Stimulated activated naive B cell treated with anti-CD40 and anti-IgM and Interleukin-4, amounts not matched to agents 10 μg/mL and 1 μg/mL and 100 μg/mL, for 72 hours (primary cell): ENCODE data around the gene GIMAP7.

Experiments used
- ATAC-seq, 2 donors: fragments of 150-1000 bp; cut with Tn5 transposase; replicated peaks; 2 replicates each; pipeline ENCODE4 v1.10.0; 2021; ENCODE audit warnings: moderate library complexity in 1 of 2
- DNase-seq: peaks from one replicate; pipeline ENCODE4 v3.0.0; 2021
- H3K27ac Mint-ChIP-seq: one replicate; pipeline ENCODE4 v1.8.0; 2022; ENCODE audit warnings: mild to moderate bottlenecking, mixed read lengths
- H3K27me3 Mint-ChIP-seq, 2 donors: one replicate each; pipeline ENCODE4 v1.8.0; 2022; ENCODE audit warnings: mixed read lengths in 2 of 2
- H3K36me3 Mint-ChIP-seq, 2 donors: one replicate each; pipeline ENCODE4 v1.8.0; 2022; ENCODE audit warnings: mixed read lengths in 2 of 2, mild to moderate bottlenecking in 1 of 2
- H3K4me1 Mint-ChIP-seq, 2 donors: one replicate each; pipeline ENCODE4 v1.8.0; 2022; ENCODE audit warnings: mixed read lengths in 2 of 2, mild to moderate bottlenecking in 1 of 2
- H3K4me3 Mint-ChIP-seq, 2 donors: one replicate each; pipeline ENCODE4 v1.8.0; 2022; ENCODE audit warnings: mild to moderate bottlenecking in 2 of 2, mixed read lengths in 2 of 2, moderate library complexity in 1 of 2
- H3K9me3 Mint-ChIP-seq, 2 donors: one replicate each; pipeline ENCODE4 v1.8.0; 2022; ENCODE audit warnings: mixed read lengths in 2 of 2, mild to moderate bottlenecking in 1 of 2

Gene GIMAP7

DNA sequence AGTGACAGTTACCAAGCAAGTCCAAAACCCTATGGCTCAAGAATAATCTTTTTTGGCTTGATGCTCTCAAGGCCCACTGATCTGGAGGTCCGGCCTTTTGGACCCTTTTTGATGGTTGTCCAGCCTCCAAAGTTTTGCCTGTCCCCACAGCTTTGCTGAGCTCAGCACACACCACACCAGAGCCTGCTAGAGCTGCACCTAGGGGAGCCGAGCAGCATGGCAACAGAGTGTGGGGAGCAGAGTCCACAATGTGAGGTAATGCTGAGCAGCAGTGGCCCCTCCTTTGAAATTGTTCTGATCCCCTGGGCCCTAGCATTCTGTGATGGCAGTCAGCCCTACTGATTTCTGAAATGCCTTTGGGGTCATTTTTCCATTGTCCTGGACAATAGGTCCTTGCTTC lies 9.3 kb downstream of the GIMAP7 start:
- Mint-ChIP-seq H3K9me3 (peaks cover 6 to 13% of the 10 kb centered on the region in 2 donors), H3K27ac (no peak overlapping the region), H3K4me3 (no peak overlapping the region), H3K27me3 (no peaks in the 10 kb centered on the region), H3K4me1 (no peaks in the 10 kb centered on the region), H3K36me3 (no peaks in the 10 kb centered on the region)
- DNase-seq (no peak), ATAC-seq (no peak)

DNA sequence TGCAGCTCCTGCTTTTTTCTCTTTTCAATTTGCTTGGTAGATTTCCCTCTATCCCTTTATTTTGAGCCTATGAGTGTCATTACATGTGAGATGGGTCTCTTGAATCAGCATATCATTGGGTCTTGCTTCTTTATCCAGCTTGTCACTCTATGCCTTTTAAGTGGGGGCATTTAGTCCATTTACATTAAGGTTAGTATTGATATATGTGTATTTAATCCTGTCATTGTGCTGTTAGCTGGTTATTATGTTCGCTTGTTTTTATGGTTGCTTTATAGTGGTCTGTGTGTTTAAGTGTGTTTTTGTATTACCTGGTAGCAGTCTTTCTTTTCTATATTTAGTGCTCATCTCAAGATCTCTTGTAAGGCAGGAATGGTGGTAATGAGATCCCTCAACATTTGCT lies 17.0 kb downstream of the GIMAP7 start:
- Mint-ChIP-seq H3K27me3 (peaks cover 19 to 24% of the 10 kb centered on the region in 2 donors), H3K4me3 (no peak overlapping the region), H3K27ac (no peak overlapping the region), H3K36me3 (peaks cover 3 to 4% of the 10 kb centered on the region in 2 donors), H3K4me1 (no peaks in the 10 kb centered on the region), H3K9me3 (peaks cover 34 to 36% of the 10 kb centered on the region in 2 donors)
- no peak for ATAC-seq
- no peak for DNase-seq

DNA sequence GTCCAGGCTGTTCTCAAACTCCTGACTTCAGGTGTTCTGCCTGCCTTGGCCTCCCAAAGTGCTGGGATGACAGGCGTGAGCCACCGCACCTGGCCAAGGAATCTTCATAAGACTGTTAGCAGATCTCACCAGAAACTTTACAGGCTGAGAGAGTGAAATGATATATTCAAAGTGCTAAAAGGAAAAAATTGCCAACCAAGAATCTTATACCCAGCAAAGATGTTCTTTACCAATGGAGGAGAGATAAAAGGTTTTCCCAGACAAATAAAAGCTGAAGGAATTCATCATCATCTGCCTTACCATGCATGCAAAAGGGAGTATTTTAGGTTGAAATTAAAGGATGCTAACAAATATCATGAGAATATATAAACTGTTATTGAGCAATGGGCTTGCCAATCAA lies 23.6 kb downstream of the GIMAP7 start:
- no peak for DNase-seq
- Mint-ChIP-seq H3K4me1 (no peaks in the 10 kb centered on the region), H3K36me3 (peaks cover 3 to 13% of the 10 kb centered on the region in 2 donors), H3K9me3 (peaks cover 36 to 39% of the 10 kb centered on the region in 2 donors), H3K27ac (no peak overlapping the region), H3K4me3 (no peak overlapping the region), H3K27me3 (peaks cover 4 to 16% of the 10 kb centered on the region in 2 donors)
- ATAC-seq: no peak

DNA sequence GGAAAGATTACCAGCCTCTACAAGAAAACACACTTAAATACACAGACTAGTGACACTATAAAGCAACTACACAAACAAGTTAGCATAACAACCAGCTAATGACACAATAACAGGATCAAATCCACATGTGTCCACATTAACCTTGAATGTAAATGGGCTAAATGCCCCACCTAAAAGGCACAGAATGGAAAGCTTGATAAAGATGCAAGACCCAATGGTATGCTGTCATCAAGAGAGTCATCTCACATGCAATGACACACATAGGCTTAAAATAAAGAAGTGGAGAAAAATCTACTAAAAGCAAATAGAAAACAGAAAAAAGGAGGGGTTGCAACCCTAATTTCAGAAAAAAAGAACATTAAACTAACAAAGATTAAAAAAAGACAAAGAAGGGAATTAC lies 38.5 kb downstream of the GIMAP7 start:
- Mint-ChIP-seq H3K27me3 (peaks cover 0 to 13% of the 10 kb centered on the region in 2 donors), H3K27ac (no peak overlapping the region), H3K4me3 (no peak overlapping the region), H3K4me1 (no peaks in the 10 kb centered on the region), H3K9me3 (peaks cover 15 to 16% of the 10 kb centered on the region in 2 donors), H3K36me3 (no peaks in the 10 kb centered on the region)
- DNase-seq: no peak
- ATAC-seq: no peak

DNA sequence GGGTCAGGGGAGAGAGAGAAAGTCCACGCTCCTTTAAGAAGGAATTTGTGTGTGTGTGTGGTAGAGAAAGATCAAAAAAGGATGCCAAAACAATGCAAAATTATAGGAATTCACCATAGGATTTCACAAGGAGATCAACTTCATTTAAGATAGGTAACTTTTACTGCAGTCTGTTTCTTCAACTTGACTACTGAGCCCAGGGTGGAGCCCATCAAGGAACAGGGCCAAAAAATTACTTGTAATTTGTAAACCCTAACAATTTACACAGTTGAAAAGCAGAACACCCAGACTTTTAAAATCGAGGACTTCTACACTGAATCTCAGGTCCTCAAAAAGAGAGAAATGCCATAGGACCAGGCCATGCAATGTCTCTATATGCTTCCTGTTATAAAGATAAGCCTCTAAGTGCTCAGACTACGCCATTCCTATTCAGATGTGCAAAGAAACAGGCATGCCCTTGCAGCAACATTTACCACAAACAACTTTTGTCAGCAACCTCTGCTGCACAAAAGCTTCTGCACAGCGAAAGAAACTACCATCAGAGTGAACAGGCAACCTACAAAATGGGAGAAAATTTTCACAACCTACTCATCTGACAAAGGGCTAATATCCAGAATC lies 42.0 kb downstream of the GIMAP7 start:
- Mint-ChIP-seq H3K4me3 (no peak overlapping the region), H3K9me3 (peaks cover 17 to 28% of the 10 kb centered on the region in 2 donors), H3K4me1 (no peaks in the 10 kb centered on the region), H3K27me3 (peaks cover 0 to 8% of the 10 kb centered on the region in 2 donors), H3K27ac (no peak overlapping the region), H3K36me3 (peaks cover 0 to 2% of the 10 kb centered on the region in 2 donors)
- ATAC-seq (no peak), DNase-seq (no peak)

DNA sequence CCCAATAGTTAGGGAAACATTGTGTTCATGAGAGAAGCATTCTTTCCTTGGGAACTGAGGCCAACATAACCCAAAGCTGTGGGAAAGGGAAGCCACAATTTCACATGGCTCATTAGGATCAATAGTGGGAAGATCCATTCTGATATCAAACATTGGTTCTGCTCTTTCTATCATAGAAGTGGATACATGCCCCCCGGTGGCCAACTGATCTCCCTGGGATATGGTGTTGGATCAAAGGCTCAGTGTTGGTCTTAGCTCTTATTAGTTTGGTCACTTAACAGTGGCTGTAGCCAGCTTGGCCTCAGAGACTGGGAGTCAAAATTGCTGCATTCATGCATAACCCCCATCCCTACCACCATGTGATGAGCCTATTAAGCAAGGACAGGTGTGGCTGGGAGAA lies 45.8 kb downstream of the GIMAP7 start:
- Mint-ChIP-seq H3K4me1 (no peaks in the 10 kb centered on the region), H3K27ac (no peak overlapping the region), H3K4me3 (no peak overlapping the region), H3K36me3 (peaks cover 0 to 2% of the 10 kb centered on the region in 2 donors), H3K27me3 (peaks cover 0 to 4% of the 10 kb centered on the region in 2 donors), H3K9me3 (peaks cover 16 to 19% of the 10 kb centered on the region in 2 donors)
- DNase-seq (no peak), ATAC-seq (no peak)

DNA sequence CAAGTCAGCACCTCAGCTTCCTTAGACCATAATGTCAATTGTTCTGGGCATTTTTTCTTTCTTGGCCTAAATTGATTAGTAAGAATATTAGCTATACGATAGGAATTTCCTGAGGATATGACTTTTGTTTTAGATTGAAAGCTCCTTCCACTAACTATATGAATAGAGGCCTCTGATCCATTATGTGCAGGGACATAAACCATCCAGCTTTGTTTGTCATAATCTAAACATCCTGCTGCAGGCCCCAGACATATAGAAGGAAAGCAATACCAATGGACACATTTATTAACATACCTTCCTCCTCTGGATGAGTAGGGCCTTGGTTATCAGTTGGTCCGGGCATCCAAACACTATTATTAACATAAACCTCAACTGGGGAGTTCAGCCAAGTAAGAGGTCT lies 48.2 kb downstream of the GIMAP7 start:
- peaks cover 0 to 4% of the 10 kb centered on the region in 2 donors for H3K27me3 Mint-ChIP-seq
- no peak for ATAC-seq
- H3K27ac Mint-ChIP-seq: no peak overlapping the region
- peaks cover 16 to 19% of the 10 kb centered on the region in 2 donors for H3K9me3 Mint-ChIP-seq
- peaks cover 0 to 2% of the 10 kb centered on the region in 2 donors for H3K4me1 Mint-ChIP-seq
- no peak for DNase-seq
- H3K4me3 Mint-ChIP-seq: no peak overlapping the region
- H3K36me3 Mint-ChIP-seq: peaks cover 0 to 2% of the 10 kb centered on the region in 2 donors

DNA sequence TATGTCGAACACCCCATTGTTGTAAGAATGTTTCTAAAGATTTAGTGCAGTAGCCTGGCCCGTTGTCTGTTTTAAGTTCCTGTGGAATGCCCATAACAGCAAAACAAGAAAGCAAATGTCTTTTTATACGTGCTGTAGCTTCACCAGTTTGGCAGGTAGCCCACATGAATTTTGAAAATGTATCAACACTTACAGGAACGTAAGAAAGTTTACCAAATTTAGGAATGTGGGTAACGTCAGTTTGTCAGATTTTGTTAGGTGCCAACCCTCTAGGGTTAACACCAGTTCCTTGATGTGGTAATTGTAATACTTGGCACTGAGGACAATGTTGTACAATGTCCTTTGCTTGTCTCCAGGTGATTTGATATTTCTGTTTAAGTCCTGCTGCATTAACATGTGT lies 49.3 kb downstream of the GIMAP7 start:
- Mint-ChIP-seq H3K4me1 (peaks cover 0 to 2% of the 10 kb centered on the region in 2 donors), H3K9me3 (peaks cover 14 to 16% of the 10 kb centered on the region in 2 donors), H3K4me3 (no peak overlapping the region), H3K27ac (no peak overlapping the region), H3K36me3 (peaks cover 0 to 2% of the 10 kb centered on the region in 2 donors), H3K27me3 (peaks cover 0 to 4% of the 10 kb centered on the region in 2 donors)
- no peak for ATAC-seq
- DNase-seq: no peak

DNA sequence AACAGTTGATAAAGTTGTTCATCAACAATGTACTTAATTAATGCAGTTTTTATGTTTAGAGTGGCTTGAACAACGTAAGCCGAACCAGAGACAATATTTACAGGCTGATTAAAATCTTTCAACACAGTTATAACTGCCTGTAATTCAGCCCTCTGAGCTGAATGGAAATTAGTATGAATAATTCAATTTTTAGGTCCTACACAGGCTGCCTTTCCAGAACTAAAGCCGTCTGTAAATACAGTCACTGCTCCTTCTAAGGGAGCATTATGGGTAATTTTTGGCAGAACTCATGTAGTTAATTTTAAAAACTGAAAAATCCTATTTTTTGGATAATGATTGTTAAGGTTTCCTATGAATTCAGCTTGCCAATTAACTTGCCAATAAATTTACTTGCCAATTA lies 49.9 kb downstream of the GIMAP7 start:
- Mint-ChIP-seq H3K4me3 (no peak overlapping the region), H3K27me3 (peaks cover 0 to 4% of the 10 kb centered on the region in 2 donors), H3K27ac (no peak overlapping the region), H3K9me3 (peaks cover 11 to 14% of the 10 kb centered on the region in 2 donors), H3K4me1 (peaks cover 0 to 4% of the 10 kb centered on the region in 2 donors), H3K36me3 (peaks cover 0 to 2% of the 10 kb centered on the region in 2 donors)
- ATAC-seq (no peak), DNase-seq (no peak)

DNA sequence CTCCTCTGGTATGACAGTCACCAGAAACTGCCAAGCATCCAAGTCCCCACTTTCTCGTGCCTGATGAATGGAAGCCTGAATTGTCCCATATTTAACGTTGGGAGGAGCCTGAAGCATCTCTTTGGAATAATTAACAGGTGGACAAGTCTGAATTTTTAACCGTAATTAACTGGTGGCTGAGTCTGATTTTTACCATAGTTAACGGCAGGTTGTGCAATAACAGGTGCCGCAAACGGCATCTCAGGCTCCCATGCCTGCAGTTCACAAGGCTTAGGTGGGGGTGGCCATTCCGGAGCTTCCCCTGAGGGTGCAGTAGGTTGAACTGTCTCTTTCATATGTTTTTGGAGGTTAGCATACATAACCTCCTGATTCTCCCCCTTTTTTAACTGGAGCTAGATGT lies 50.6 kb downstream of the GIMAP7 start:
- peaks cover 6 to 10% of the 10 kb centered on the region in 2 donors for H3K9me3 Mint-ChIP-seq
- H3K27ac Mint-ChIP-seq: no peak overlapping the region
- DNase-seq (no peak), ATAC-seq (no peak)
- peaks cover 0 to 4% of the 10 kb centered on the region in 2 donors for H3K4me1 Mint-ChIP-seq
- no peak overlapping the region for H3K4me3 Mint-ChIP-seq
- peaks cover 0 to 2% of the 10 kb centered on the region in 2 donors for H3K36me3 Mint-ChIP-seq
- H3K27me3 Mint-ChIP-seq: peaks cover 0 to 4% of the 10 kb centered on the region in 2 donors

DNA sequence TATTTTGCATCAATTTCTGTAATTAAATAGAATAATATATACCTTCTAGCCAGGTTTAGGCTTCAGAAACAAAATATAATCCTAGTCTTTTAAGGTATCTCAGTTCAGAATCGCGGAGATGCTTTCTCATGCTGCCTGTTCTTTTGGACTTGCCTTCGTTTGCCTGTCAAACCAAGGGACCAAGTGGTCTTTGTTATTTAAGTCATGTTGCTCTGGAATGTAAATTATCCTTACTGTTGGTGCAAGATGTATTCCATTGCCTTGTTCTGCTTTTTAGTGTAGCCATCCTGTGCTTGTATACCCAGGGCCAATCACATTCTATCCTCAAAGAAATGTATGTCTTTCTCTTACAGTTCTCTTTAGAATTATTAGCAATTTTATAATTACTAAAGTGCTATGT lies 51.5 kb downstream of the GIMAP7 start:
- Mint-ChIP-seq H3K4me3 (no peak overlapping the region), H3K36me3 (peaks cover 0 to under 1% of the 10 kb centered on the region in 2 donors), H3K9me3 (peaks cover 2 to 3% of the 10 kb centered on the region in 2 donors), H3K27ac (no peak overlapping the region), H3K4me1 (peaks cover 0 to 4% of the 10 kb centered on the region in 2 donors), H3K27me3 (peaks cover 0 to 4% of the 10 kb centered on the region in 2 donors)
- no peak for ATAC-seq
- no peak for DNase-seq

DNA sequence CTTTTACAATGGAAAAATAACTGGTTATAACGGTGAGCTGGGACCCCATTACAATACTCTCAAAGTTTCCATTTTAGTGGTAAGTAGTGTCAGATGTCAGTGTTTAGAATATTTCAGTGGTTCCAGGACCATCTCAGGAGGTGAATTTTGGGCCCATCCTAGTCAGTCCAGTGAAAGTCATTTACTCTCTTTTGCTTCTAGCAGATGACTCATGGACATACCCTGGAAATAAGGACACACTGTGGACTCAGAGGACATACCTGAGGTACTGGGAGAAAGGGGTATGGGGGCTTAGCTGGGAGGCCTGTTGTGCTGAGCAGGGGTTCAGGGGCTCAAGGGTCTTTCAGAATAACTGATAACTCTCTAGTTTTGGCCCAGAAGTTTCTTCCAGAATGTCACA lies 51.9 kb downstream of the GIMAP7 start:
- no peak overlapping the region for H3K4me3 Mint-ChIP-seq
- DNase-seq: no peak
- peaks cover 0 to 4% of the 10 kb centered on the region in 2 donors for H3K27me3 Mint-ChIP-seq
- peaks cover 0 to 4% of the 10 kb centered on the region in 2 donors for H3K4me1 Mint-ChIP-seq
- H3K27ac Mint-ChIP-seq: no peak overlapping the region
- no peak for ATAC-seq
- no peaks in the 10 kb centered on the region for H3K36me3 Mint-ChIP-seq
- peaks cover 0 to 2% of the 10 kb centered on the region in 2 donors for H3K9me3 Mint-ChIP-seq

DNA sequence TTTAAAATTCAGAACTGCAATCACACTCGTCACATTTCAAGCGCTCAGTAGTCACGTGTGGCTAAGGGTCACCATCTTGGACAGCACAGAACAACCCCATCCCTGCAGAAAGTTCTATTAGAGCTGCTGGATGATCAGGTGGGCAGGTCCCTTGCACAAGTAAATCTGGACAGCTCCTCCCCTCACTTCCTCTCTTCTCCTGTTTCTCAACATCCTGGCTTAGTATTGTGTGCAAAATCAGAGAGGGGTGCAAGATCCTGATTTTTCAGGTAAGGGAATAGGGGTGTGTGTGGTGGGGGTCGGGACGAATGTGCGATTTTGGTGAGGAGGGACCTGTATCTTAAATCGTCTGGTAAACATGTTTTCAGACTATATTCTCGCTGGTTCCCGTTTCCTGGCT lies 52.5 kb downstream of the GIMAP7 start, which contains the start of gene GIMAP4:
GIMAP4 (plus strand) TSS at position 222 of the 400 bp plus-strand sequence. CDS start 2,512 bp downstream, outside the sequence.
- peaks cover 0 to 4% of the 10 kb centered on the region in 2 donors for H3K4me1 Mint-ChIP-seq
- no peak for DNase-seq
- no peak within 1 kb of the TSS for H3K27ac Mint-ChIP-seq
- H3K36me3 Mint-ChIP-seq: no peaks in the 10 kb centered on the region
- no peaks in the 10 kb centered on the region for H3K9me3 Mint-ChIP-seq
- no peak within 1 kb of the TSS for H3K4me3 Mint-ChIP-seq
- ATAC-seq: no peak
- H3K27me3 Mint-ChIP-seq: peaks cover 0 to 4% of the 10 kb centered on the region in 2 donors

DNA sequence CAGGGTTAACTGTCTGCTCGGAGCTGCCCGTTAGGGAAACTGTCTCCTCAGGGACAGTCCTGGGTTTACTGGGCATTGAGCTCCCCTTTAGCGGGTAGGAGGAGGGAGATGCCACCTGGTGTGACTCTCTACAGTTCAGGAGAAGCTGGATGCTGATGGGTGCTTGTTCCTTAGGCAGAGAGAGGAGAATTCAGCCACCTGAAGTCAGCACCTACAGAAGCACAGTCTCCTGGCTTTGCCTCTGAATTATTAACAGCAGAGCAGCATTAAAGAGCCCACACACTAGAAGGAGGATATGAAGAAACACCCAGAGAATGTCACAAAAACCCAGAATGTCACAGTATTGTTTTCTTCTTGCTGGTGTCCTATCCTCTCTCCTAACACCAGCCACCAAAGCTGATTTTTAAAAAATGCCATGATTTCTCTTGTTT lies 53.2 kb downstream of the GIMAP7 start:
- H3K9me3 Mint-ChIP-seq: no peaks in the 10 kb centered on the region
- ATAC-seq (no peak), DNase-seq (no peak)
- H3K36me3 Mint-ChIP-seq: no peaks in the 10 kb centered on the region
- peaks cover 0 to 4% of the 10 kb centered on the region in 2 donors for H3K27me3 Mint-ChIP-seq
- H3K4me3 Mint-ChIP-seq: no peak overlapping the region
- peaks cover 0 to 4% of the 10 kb centered on the region in 2 donors for H3K4me1 Mint-ChIP-seq
- no peak overlapping the region for H3K27ac Mint-ChIP-seq

DNA sequence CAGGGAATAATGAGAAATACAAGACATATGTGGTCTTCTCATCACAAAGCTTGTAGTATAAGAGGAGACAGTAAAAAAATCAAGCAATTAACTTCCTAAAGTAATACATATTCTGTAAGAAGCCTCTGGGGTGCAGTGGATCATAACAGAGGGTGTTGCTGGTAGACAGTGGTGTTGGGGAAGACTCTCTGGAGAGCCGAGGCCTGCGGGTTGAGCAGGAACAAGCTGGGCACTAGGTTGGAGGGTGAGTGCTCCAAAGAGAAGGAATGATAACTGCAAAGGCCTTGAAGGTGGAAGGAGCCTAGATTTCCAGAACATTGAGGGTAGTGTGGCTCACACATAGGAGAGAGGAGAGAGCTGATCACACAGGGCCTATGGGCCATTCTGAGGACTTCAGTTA lies 54.0 kb downstream of the GIMAP7 start:
- DNase-seq (no peak), ATAC-seq (no peak)
- Mint-ChIP-seq H3K36me3 (no peaks in the 10 kb centered on the region), H3K4me1 (peaks cover 0 to 4% of the 10 kb centered on the region in 2 donors), H3K9me3 (no peaks in the 10 kb centered on the region), H3K4me3 (no peak overlapping the region), H3K27me3 (no peaks in the 10 kb centered on the region), H3K27ac (no peak overlapping the region)
